ENCODE data around the gene HCST. TPM values are rescaled to one million over a fixed set of nuclear protein-coding genes. Genes with fewer than 3 reads are reported as not detected.
A peak's percentile ranks its signal among the peaks of the same experiment; 100 is the strongest.

Gene HCST
- total and polyA plus RNA-seq, 9 donors: 0.92 to 9.2 (median 5.6) TPM

DNA sequence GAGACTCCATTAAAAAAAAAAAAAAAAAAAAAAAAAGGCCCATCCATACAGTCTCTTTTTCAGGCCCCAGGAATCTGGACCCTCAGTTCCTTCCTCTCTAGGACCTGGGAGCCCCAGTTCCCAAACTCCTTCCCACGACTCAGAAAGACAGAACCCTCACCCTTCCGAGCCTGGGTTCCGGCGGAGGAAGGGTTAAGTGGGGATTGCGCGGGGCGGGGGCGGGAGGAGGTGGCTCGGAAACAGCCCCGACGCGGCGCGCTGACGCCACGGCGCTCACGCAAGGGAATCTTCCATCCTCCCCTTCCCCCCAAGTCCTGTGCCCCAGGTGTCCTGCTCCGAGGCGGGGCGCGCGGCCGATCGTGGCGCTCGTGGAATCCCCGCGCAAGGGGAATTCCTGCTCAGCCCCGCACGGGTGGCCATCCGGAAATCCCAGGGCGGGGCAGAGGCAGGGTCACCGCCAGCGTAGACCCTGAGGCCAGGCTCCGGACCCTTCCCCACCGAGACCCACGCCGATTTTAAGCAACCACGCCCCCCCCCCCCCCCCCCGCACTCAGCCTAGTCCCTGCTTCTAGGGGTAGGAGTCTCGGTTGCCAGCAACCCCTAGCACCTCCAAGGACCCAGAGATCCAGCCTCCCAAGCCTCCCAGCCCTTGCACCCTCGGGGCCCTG, 2.6 kb upstream of the HCST start:
- peak; percentile 78 to 87 (median 81) for DNase-seq
- H3K36me3 ChIP-seq: no peaks in the 10 kb centered on the region
- intact Hi-C loops (cut with DNase I): loop anchor here in 1 of 4 donors (5.0 kb wide), 1 partner anchor 33 kb away; no protein-coding TSS in a partner anchor
- WGBS, 3 donors: 0% methylated on average over 36 to 42 of the region's 43 CpGs
- TF ChIP-seq CTCF (IDR thresholded peaks at IDR 0.05) (no peak), POLR2A (IDR thresholded peaks at IDR 0.05) (peak; percentile 50)
- peaks cover 4% of the 10 kb centered on the region for H3K4me1 ChIP-seq (ENCODE audit: insufficient read depth)
- peak overlapping the region; percentile 51 for H3K4me3 ChIP-seq
- no peaks in the 10 kb centered on the region for H3K27me3 ChIP-seq
- H3K9me3 ChIP-seq: no peaks in the 10 kb centered on the region
- H3K27ac ChIP-seq: peak overlapping the region; percentile 56 to 72

- no peak for DNase-seq
- no peaks in the 10 kb centered on the region for H3K27me3 ChIP-seq
- H3K36me3 ChIP-seq: no peaks in the 10 kb centered on the region
- peaks cover 4% of the 10 kb centered on the region for H3K4me1 ChIP-seq (ENCODE audit: insufficient read depth)
- H3K4me3 ChIP-seq: peak overlapping the region; percentile 51
- 64 to 70% (median 67%) methylated on average over 2 of the region's 2 CpGs for WGBS, 3 donors
- no peak for TF ChIP-seq CTCF (IDR thresholded peaks at IDR 0.05)
- no peak for TF ChIP-seq POLR2A (IDR thresholded peaks at IDR 0.05)
- TF ChIP-seq EP300 (IDR thresholded peaks at IDR 0.05): no peak
- peak overlapping the region in 1 of 2 donors; percentile 31 for H3K27ac ChIP-seq
- intact Hi-C loops (cut with DNase I): no loop called here
- H3K9me3 ChIP-seq: no peaks in the 10 kb centered on the region
These were observed 1.2 kb upstream of the HCST start for GRCh38 chr19:35901055-35901644.

- 66 to 75% (median 69%) methylated on average over 10 of the region's 10 CpGs for WGBS, 3 donors
- H3K4me3 ChIP-seq: no peak overlapping the region
These were observed 644 bp downstream of the HCST start for GRCh38 chr19:35902870-35903475.

More at GRCh38 chr19:35902870-35903475, 644 bp downstream of the HCST start:
- Histone ChIP-seq H3K4me1 (ENCODE audit: insufficient read depth) (peaks cover 8% of the 10 kb centered on the region), H3K27me3 (no peaks in the 10 kb centered on the region), H3K9me3 (no peaks in the 10 kb centered on the region), H3K27ac (peak overlapping the region in 1 of 2 donors; percentile 31), H3K36me3 (no peaks in the 10 kb centered on the region)
- DNase-seq: no peak
- intact Hi-C loops (cut with DNase I): no loop called here
- TF ChIP-seq CTCF (IDR thresholded peaks at IDR 0.05) (no peak), EP300 (IDR thresholded peaks at IDR 0.05) (no peak), POLR2A (IDR thresholded peaks at IDR 0.05) (no peak)

All from ovary (tissue), 9 donors.